Endodermal cell (in vitro differentiated cells): Measurements from ENCODE around the gene MYLK4. TPM values are rescaled to one million over a fixed set of nuclear protein-coding genes. Genes with fewer than 3 reads are reported as not detected.

ENCODE experiments used
- DNase-seq: peaks from one replicate; pipeline ENCODE4 v3.0.0-alpha.2; 2017
- H3K27ac ChIP-seq: 2 replicates; pipeline ENCODE4 v1.5.1; 2013; ENCODE audit warnings: mild to moderate bottlenecking, low read depth, low read length, moderate library complexity
- H3K27me3 ChIP-seq: 2 replicates; pipeline ENCODE4 v1.6.1; 2013; ENCODE audit warnings: mild to moderate bottlenecking, low read length, moderate library complexity; ENCODE audit not compliant: insufficient read depth, control insufficient read depth, poor library complexity, severe bottlenecking
- H3K36me3 ChIP-seq: 2 replicates; pipeline ENCODE4 v1.7.0; 2013; ENCODE audit warnings: mild to moderate bottlenecking, low read length, moderate library complexity; ENCODE audit not compliant: control insufficient read depth, insufficient read depth
- H3K4me1 ChIP-seq: one replicate; pipeline ENCODE4 v1.7.0; 2013; ENCODE audit warnings: low read length; ENCODE audit not compliant: control insufficient read depth, insufficient read depth
- H3K4me3 ChIP-seq: 2 replicates; pipeline ENCODE4 v1.5.1; 2013; ENCODE audit warnings: mild to moderate bottlenecking, low read length, moderate library complexity
- H3K9ac ChIP-seq: 2 replicates; pipeline ENCODE4 v1.6.1; 2013; ENCODE audit warnings: mild to moderate bottlenecking, low read length, moderate library complexity; ENCODE audit not compliant: poor library complexity, severe bottlenecking; ENCODE audit errors: extremely low read depth
- H3K9me3 ChIP-seq: 2 replicates; pipeline ENCODE4 v1.6.1; 2013; ENCODE audit warnings: mild to moderate bottlenecking, low read length, moderate library complexity; ENCODE audit not compliant: control insufficient read depth
- H3K27ac Mint-ChIP-seq: 2 replicates; pipeline ENCODE4 v1.8.0; 2020; ENCODE audit warnings: mixed read lengths
- H3K27me3 Mint-ChIP-seq: 2 replicates; pipeline ENCODE4 v1.8.0; 2021; ENCODE audit warnings: mild to moderate bottlenecking, mixed read lengths; ENCODE audit not compliant: insufficient read depth
- H3K36me3 Mint-ChIP-seq: 2 replicates; pipeline ENCODE4 v1.8.0; 2020; ENCODE audit warnings: low read depth, mixed read lengths
- H3K4me1 Mint-ChIP-seq: 2 replicates; pipeline ENCODE4 v1.8.0; 2020; ENCODE audit warnings: mixed read lengths
- H3K4me3 Mint-ChIP-seq: 2 replicates; pipeline ENCODE4 v1.8.0; 2020; ENCODE audit warnings: mild to moderate bottlenecking, moderate library complexity, mixed read lengths
- H3K9me3 Mint-ChIP-seq: 2 replicates; pipeline ENCODE4 v1.8.0; 2020; ENCODE audit warnings: mild to moderate bottlenecking, mixed read lengths
- CTCF ChIP-seq: fragments of 200-600 bp; sonication (generic); conservative IDR thresholded peaks from 2 replicates; pipeline ENCODE4 v1.5.0; 2021; ENCODE audit warnings: antibody characterized with exemption, mild to moderate bottlenecking
- WGBS, 2 experiments: methylation state at CpG; one replicate each; pipeline versions ENCODE4 v1.1.5 to v1.1.7; 2013; ENCODE audit warnings: missing lambda C conversion rate in 2 of 2, mixed read lengths in 1 of 2; ENCODE audit not compliant: insufficient coverage in 1 of 2, insufficient read length in 1 of 2; 5-methylcytosine and 5-hydroxymethylcytosine counted together
- total RNA-seq, 2 donors: library from RNA; stranded (reverse); fragmentation: NEBNext Ultra II Directional in 1 of 2; extraction: Animal tissue kit (Norgen Biotek cat#: 25700) in 1 of 2; gene quantifications; 2 replicates in 1 of 2; 3 replicates in 1 of 2; pipeline ENCODE4 v1.2.1, GENCODE V29; 2021

The MYLK4 gene
- total RNA-seq, 2 donors from 2014 or later: 0.18 to 0.20 TPM

- no peak overlapping the region for H3K4me3 Mint-ChIP-seq
- TF ChIP-seq CTCF: no peak
- 71 to 88% methylated on average over 1 of the region's 1 CpG for WGBS, 2 experiments
- Histone ChIP-seq H3K4me3 (no peak overlapping the region), H3K36me3 (no peaks in the 10 kb centered on the region), H3K4me1 (no peaks in the 10 kb centered on the region), H3K27ac (no peak overlapping the region), H3K9ac (no peak overlapping the region), H3K9me3 (peaks cover 10% of the 10 kb centered on the region), H3K27me3 (no peaks in the 10 kb centered on the region)
- H3K9me3 Mint-ChIP-seq: peaks cover 20% of the 10 kb centered on the region
- DNase-seq: no peak
- no peak overlapping the region for H3K27ac Mint-ChIP-seq
- no peaks in the 10 kb centered on the region for H3K27me3 Mint-ChIP-seq
- H3K36me3 Mint-ChIP-seq: peaks cover 3% of the 10 kb centered on the region
- peaks cover 2% of the 10 kb centered on the region for H3K4me1 Mint-ChIP-seq
Measured at GRCh38 chr6:2651536-2651935, 99.2 kb downstream of the MYLK4 start.

GRCh38 chr6:2646346-2646745 lies 104.4 kb downstream of the MYLK4 start:
- H3K27me3 ChIP-seq: no peaks in the 10 kb centered on the region
- 87% methylated on average over 3 of the region's 3 CpGs; no CpG with 5 or more reads in 1 of the 2 experiments for WGBS, 2 experiments
- no peaks in the 10 kb centered on the region for H3K9me3 Mint-ChIP-seq

DNA sequence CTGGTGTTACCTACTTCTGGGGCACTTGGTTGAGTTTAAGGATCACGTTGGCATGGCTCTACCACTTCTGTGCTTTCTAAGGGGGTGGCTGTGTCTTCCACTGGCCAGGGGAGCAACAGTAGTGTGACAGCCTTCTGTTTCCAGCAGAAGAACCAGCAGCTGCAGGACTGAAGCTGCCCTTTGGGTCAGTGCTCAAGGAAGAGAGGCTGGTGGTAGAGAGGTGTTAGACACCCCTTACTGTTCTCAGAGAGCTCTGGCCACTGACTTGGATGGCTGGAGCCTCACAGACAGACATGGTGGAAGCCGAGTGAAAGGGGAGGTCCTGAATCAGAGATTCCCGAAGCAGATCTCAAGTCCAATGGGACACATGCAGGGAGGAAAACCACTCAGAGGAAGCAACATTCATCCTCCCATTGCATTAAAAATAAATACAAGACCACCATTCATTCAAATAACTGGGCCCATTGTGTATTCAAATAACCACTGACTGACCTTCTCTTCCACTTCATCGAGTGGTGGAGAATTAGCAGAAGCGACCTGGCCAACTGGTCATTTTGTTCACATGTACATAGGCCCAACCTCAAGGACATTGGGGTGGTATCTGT lies 106.7 kb downstream of the MYLK4 start:
- Mint-ChIP-seq H3K4me3 (no peak overlapping the region), H3K4me1 (no peaks in the 10 kb centered on the region), H3K36me3 (no peaks in the 10 kb centered on the region), H3K27ac (no peak overlapping the region), H3K9me3 (no peaks in the 10 kb centered on the region), H3K27me3 (peaks cover 2% of the 10 kb centered on the region)
- Histone ChIP-seq H3K9me3 (no peaks in the 10 kb centered on the region), H3K4me1 (no peaks in the 10 kb centered on the region), H3K36me3 (no peaks in the 10 kb centered on the region), H3K9ac (no peak overlapping the region), H3K27ac (no peak overlapping the region), H3K4me3 (no peak overlapping the region), H3K27me3 (no peaks in the 10 kb centered on the region)
- TF ChIP-seq CTCF: no peak
- WGBS, 2 experiments: 92 to 96% methylated on average over 4 to 5 of the region's 5 CpGs
- DNase-seq: no peak

More at GRCh38 chr6:2646346-2646745, 104.4 kb downstream of the MYLK4 start:
- no peak overlapping the region for H3K27ac Mint-ChIP-seq
- H3K4me1 Mint-ChIP-seq: no peaks in the 10 kb centered on the region
- DNase-seq: no peak
- Histone ChIP-seq H3K4me1 (no peaks in the 10 kb centered on the region), H3K9ac (no peak overlapping the region), H3K4me3 (no peak overlapping the region), H3K9me3 (no peaks in the 10 kb centered on the region), H3K36me3 (no peaks in the 10 kb centered on the region), H3K27ac (no peak overlapping the region)
- H3K27me3 Mint-ChIP-seq: no peaks in the 10 kb centered on the region
- H3K4me3 Mint-ChIP-seq: no peak overlapping the region
- no peaks in the 10 kb centered on the region for H3K36me3 Mint-ChIP-seq
- no peak for TF ChIP-seq CTCF
